ENCODE results near the gene CDC45.
A peak's percentile ranks its signal among the peaks of the same experiment; 100 is the strongest.

CDC45 gene

DNA sequence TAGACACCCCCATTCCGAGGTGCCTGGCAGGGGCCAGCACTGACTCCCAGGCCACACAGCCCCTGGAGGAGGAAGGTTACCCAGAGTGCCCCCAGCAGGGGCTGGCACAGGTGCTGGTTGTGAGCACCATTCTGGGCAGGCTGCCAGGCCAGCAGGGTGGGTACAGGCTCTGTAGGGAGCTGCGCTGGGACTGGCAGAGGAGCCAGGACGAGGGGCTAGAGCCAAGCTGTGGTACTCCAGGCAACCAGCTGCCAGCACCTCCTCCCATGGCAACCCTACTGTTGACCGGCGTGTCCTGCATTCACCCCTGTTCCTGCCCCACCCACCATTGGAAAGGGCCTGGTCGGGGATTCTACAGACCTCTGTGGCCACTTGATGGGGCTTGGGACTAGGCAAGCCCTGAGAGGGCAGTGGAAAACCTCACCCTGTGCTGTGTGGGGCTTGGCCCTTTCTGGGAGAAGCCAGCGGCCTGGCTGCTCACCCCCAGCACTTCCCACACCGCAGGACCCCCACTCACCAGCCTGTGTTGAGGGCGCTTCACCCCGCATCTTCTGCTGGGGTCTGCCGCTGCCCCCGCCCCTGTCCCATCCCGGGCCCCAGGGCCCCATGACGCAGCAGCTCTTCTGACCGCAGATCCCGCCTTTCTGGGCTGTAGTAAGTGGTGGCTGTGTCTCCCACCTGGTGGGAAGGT is 42.6 kb downstream of the CDC45 start:
- H3K36me3 ChIP-seq (replicated peaks), result no peaks in the 10 kb centered on the region
- H3K4me3 ChIP-seq (ENCODE audit: low read depth, low read length), result no peak overlapping the region
- DNase-seq, result no peak
- TF ChIP-seq CTCF (IDR thresholded peaks at IDR 0.05; ENCODE audit: low read depth, low read length, missing control alignments), result no peak
- no peak overlapping the region for H3K27ac ChIP-seq
- in situ Hi-C loops (cut with HindIII; ENCODE audit: low pct_ligation_motif_present, low sequenced_read_pairs), result no loop called here
- peaks cover 8% of the 10 kb centered on the region for H3K27me3 ChIP-seq (replicated peaks)

DNA sequence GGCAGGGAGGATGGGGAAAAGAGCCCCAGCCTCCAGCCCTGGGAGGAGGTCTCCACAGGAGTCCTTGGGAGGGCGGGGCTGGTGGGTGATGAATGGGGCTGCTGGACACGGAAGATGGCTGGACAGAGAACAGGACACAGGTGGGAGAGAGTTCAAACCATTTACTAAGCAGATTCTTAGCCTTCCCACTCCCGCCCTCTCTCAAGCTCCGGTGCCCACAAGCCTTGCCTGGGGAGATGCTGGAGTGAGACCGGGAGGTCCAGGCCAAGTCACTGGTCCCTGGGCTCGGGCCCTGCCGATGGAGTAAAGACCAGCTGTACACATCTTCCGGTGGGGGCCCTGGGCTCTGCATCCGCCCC is 43.1 kb downstream of the CDC45 start:
- Histone ChIP-seq H3K4me3 (ENCODE audit: low read depth, low read length) (peak overlapping the region; percentile 43), H3K27me3 (replicated peaks) (peaks cover 8% of the 10 kb centered on the region), H3K36me3 (replicated peaks) (no peaks in the 10 kb centered on the region), H3K27ac (no peak overlapping the region)
- TF ChIP-seq CTCF (IDR thresholded peaks at IDR 0.05; ENCODE audit: low read depth, low read length, missing control alignments), result no peak
- no peak for DNase-seq
- in situ Hi-C loops (cut with HindIII; ENCODE audit: low pct_ligation_motif_present, low sequenced_read_pairs), result no loop called here

- no peaks in the 10 kb centered on the region for H3K36me3 ChIP-seq (replicated peaks)
- H3K4me3 ChIP-seq (ENCODE audit: low read depth, low read length), result peak overlapping the region; percentile 43
- in situ Hi-C loops (cut with HindIII; ENCODE audit: low pct_ligation_motif_present, low sequenced_read_pairs), result no loop called here
- no peak for DNase-seq
- H3K27me3 ChIP-seq (replicated peaks), result peaks cover 8% of the 10 kb centered on the region
- H3K27ac ChIP-seq, result no peak overlapping the region
- no peak for TF ChIP-seq CTCF (IDR thresholded peaks at IDR 0.05; ENCODE audit: low read depth, low read length, missing control alignments)
Observed at GRCh38 chr22:19523240-19524169, 43.8 kb downstream of the CDC45 start.

DNA sequence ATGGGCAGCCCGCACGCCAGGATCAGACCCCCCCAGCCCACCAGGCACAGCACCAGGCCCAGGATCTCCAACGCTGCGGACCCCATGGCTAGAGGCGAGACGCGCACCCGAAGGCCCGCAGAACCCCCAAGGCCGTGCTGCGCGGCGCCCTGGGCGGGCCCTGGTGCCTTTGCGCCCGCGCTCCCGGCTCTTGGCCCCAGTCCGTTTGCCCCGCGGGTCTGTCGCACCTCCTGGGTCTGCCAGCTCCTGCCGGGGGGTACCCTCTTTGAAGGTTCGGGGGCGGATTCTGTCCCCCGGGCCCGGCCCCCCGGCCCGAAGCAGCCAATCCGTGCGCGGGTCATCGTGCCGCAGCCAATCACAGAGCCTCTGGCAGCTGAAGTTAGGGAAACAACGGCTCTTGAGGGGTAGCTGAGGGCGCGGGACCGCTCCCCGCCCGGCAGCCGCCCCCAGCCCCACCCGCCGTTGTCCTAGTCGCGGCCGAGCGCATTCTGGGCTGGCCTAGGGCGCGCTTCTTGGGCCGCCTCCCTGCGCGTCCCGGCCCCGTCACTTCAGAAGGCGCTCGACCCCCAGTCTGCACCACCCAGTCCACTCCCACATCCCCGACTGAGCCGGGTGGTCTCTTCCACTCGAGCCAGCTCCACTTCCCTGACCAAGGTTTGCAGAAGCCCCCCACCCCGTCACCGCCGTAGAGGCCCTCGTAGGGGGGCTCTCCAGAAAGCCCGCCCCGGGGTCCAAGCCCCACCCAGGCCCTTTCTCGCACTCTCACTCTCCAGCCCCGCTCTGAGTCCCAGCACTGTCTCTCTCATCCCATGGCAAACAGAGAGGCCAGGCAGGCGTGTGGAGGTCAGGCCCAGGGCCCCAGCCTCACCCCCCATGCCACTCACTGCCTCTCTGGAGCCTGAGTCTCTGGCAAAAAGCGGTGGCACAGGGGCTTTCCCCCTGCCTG is 44.7 kb downstream of the CDC45 start, which contains the start of gene CLDN5:
Gene CLDN5, minus strand, starts transcription at position 241 of the 946 bp plus-strand sequence. Its CDS starts 155 bp downstream, at position 86.
- Histone ChIP-seq H3K27ac (no peak within 1 kb of the TSS), H3K27me3 (replicated peaks) (peaks cover 8% of the 10 kb centered on the region), H3K4me3 (ENCODE audit: low read depth, low read length) (peak within 1 kb of the TSS; percentile 43), H3K36me3 (replicated peaks) (no peaks in the 10 kb centered on the region)
- in situ Hi-C loops (cut with HindIII; ENCODE audit: low pct_ligation_motif_present, low sequenced_read_pairs), result no loop called here
- TF ChIP-seq CTCF (IDR thresholded peaks at IDR 0.05; ENCODE audit: low read depth, low read length, missing control alignments), result no peak
- no peak for DNase-seq

DNA sequence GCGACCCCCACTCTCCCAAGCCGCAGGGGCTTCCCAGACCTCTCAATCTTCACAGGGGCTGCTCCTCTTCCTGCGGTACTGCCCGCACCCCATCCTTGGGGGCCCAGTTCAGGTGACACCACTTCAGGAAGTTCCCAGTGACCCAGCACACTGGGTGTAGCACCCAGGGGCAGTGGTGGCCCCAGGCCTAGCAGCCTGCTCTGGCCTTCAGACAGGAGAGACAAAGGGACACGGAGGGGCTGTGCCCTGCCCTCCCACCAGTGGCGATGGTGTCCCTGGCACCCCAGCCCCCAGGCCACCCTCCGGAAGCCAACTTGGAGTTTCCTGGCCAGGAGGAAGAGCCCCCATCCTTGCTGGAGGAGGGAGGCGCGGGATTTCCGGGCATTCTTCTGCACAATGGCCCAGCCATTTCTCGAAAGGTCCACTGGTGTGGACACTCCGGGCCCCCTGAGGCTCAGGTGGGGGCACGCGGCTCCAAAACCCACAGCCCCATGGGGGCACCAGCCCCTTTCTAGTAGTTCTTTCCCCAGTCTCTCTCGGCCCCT is 45.5 kb downstream of the CDC45 start:
- in situ Hi-C loops (cut with HindIII; ENCODE audit: low pct_ligation_motif_present, low sequenced_read_pairs), result no loop called here
- Histone ChIP-seq H3K36me3 (replicated peaks) (no peaks in the 10 kb centered on the region), H3K27ac (no peak overlapping the region), H3K4me3 (ENCODE audit: low read depth, low read length) (no peak overlapping the region), H3K27me3 (replicated peaks) (peaks cover 8% of the 10 kb centered on the region)
- no peak for TF ChIP-seq CTCF (IDR thresholded peaks at IDR 0.05; ENCODE audit: low read depth, low read length, missing control alignments)
- no peak for DNase-seq

Data from brain microvascular endothelial cell (primary cell).